Ovary (tissue), 10 donors: Measurements from ENCODE around the gene OR2G2. TPM values are rescaled to one million over a fixed set of nuclear protein-coding genes. Genes with fewer than 3 reads are reported as not detected.

Experiments
- DNase-seq, 5 donors: peaks; one replicate each; pipeline ENCODE4 v3.0.0-alpha.2; 2019 to 2020
- H3K27ac ChIP-seq, 2 donors: fragments of 200-600 bp; one replicate each; pipeline versions ENCODE4 v1.5.1 to v1.8.0; 2019 to 2022
- H3K27me3 ChIP-seq: fragments of 200-600 bp; one replicate; pipeline ENCODE4 v1.8.0; 2022
- H3K36me3 ChIP-seq: fragments of 200-600 bp; sonication (generic); one replicate; pipeline ENCODE4 v1.5.1; 2019
- H3K4me1 ChIP-seq: one replicate; pipeline ENCODE4 v1.8.1; 2013; ENCODE audit warnings: mild to moderate bottlenecking, moderate library complexity; ENCODE audit not compliant: insufficient read depth
- H3K4me3 ChIP-seq: fragments of 200-600 bp; sonication (generic); one replicate; pipeline ENCODE4 v1.5.1; 2017
- H3K9me3 ChIP-seq, 2 donors: fragments of 200-600 bp in 1 of 2; sonication (generic) in 1 of 2; one replicate each; pipeline versions ENCODE4 v1.5.1 to v1.8.1; 2013 to 2019; ENCODE audit warnings: mild to moderate bottlenecking in 1 of 2, moderate library complexity in 1 of 2
- CTCF ChIP-seq, 3 donors: fragments of 450-650 bp in 2 of 3; fragments of 200-600 bp in 1 of 3; IDR thresholded peaks; one replicate each; pipeline versions ENCODE4 v1.5.1 to v1.8.0; 2016 to 2022; ENCODE audit warnings: antibody characterized with exemption in 3 of 3, mild to moderate bottlenecking in 1 of 3
- EP300 ChIP-seq: sonication (generic); formaldehyde crosslinking; IDR thresholded peaks from one replicate; pipeline ENCODE4 v1.6.1; 2017; ENCODE audit warnings: antibody characterized with exemption
- POLR2A ChIP-seq: fragments of 450-650 bp; IDR thresholded peaks from one replicate; pipeline ENCODE4 v1.6.1; 2017; ENCODE audit warnings: antibody characterized with exemption, mild to moderate bottlenecking, moderate library complexity
- WGBS, 3 donors: extraction: QIAGEN DNeasy Blood & Tissue Kit in 1 of 3; methylation state at CpG; one replicate each; pipeline versions ENCODE4 v1.1.5 to v1.1.7; 2013 to 2017; 5-methylcytosine and 5-hydroxymethylcytosine counted together
- intact Hi-C, 4 donors: fragments of 100-400 bp; cut with DNase I; formaldehyde crosslinking; loops; one replicate each; pipeline versions ENCODE4 v1.11.0 to v1.15.1; 2022 to 2023
- long read RNA-seq, 3 donors: library from polyadenylated mRNA in 2 of 3; unstranded in 2 of 3; transcript quantifications; one replicate each; pipeline ENCODE4 v2.0.0 and lab custom pipeline, GENCODE V29; 2021 to 2026
- polyA plus RNA-seq, 2 donors: library from polyadenylated mRNA; stranded (reverse); fragments of 200-250 nt in 1 of 2; fragments of 350-450 nt in 1 of 2; fragmentation: Illumina TruSeq in 1 of 2; extraction: RNeasy Lipid Tissue Mini Kit (QIAGEN cat#74804) in 1 of 2; gene quantifications; one replicate each; pipeline ENCODE4 v1.2.3, GENCODE V29; 2013 to 2014
- total RNA-seq, 7 donors: library from RNA; depleted of rRNA in 2 of 7; stranded (reverse); fragments of >200 nt in 2 of 7; fragmentation: NEBNext Ultra II Directional in 3 of 7; extraction: Animal tissue kit (Norgen Biotek cat#: 25700) in 3 of 7; gene quantifications; one replicate each; pipeline versions ENCODE4 v1.1.0 to v1.2.4, GENCODE V29; 2016 to 2023
- donor health status: DM: no; HTN: no; CAD: no; lungs with moderate emphysema.
- donor health status: DM: no; HTN: no; CAD: no.
- donor health status: Bipolar disorder and iron deficiency.
- donor health status: DM: yes; HTN: yes; CAD: no.
- donor health status: DM: no; HTN: no; CAD: no.
- donor health status: DM: yes; HTN: yes; CAD: no.

Gene OR2G2
- total RNA-seq (not detected), polyA plus RNA-seq (not detected)
- long read RNA-seq, donor 1 = 0 reads
- long read RNA-seq, donor 2 = 0 reads
- long read RNA-seq, donor 3 = 0 reads

GRCh38 chr1:247588060-247588459, at the start of gene OR2G2:
OR2G2 (plus strand) TSS chr1:247588360; CDS start chr1:247588360, 0 bp downstream.
- Histone ChIP-seq H3K27me3 (no peaks in the 10 kb centered on the region), H3K4me3 (no peak within 1 kb of the TSS), H3K36me3 (no peaks in the 10 kb centered on the region), H3K27ac (no peak within 1 kb of the TSS), H3K9me3 (no peaks in the 10 kb centered on the region), H3K4me1 (no peaks in the 10 kb centered on the region)
- TF ChIP-seq EP300 = no peak
- TF ChIP-seq POLR2A = no peak
- TF ChIP-seq CTCF (IDR thresholded peaks at IDR 0.05) = no peak
- WGBS, 3 donors = 80 to 84% (median 81%) methylated on average over 2 of the region's 2 CpGs
- intact Hi-C loops = no loop called here
- DNase-seq = no peak

GRCh38 chr1:247538561-247538960, 49.6 kb upstream of the OR2G2 start:
- Histone ChIP-seq H3K27me3 (no peaks in the 10 kb centered on the region), H3K9me3 (no peaks in the 10 kb centered on the region), H3K27ac (no peak overlapping the region), H3K4me1 (no peaks in the 10 kb centered on the region), H3K36me3 (no peaks in the 10 kb centered on the region), H3K4me3 (no peak overlapping the region)
- intact Hi-C loops = no loop called here
- TF ChIP-seq POLR2A (no peak), CTCF (IDR thresholded peaks at IDR 0.05) (no peak), EP300 (no peak)
- DNase-seq = no peak
- 67 to 84% (median 79%) methylated on average over 5 of the region's 5 CpGs for WGBS, 3 donors

- TF ChIP-seq POLR2A (no peak), EP300 (no peak), CTCF (IDR thresholded peaks at IDR 0.05) (no peak)
- 71 to 77% (median 75%) methylated on average over 6 of the region's 6 CpGs for WGBS, 3 donors
- DNase-seq = no peak
- Histone ChIP-seq H3K27ac (no peak overlapping the region), H3K9me3 (no peaks in the 10 kb centered on the region), H3K36me3 (no peaks in the 10 kb centered on the region), H3K4me3 (no peak overlapping the region), H3K27me3 (no peaks in the 10 kb centered on the region), H3K4me1 (no peaks in the 10 kb centered on the region)
- intact Hi-C loops = no loop called here
Measured at GRCh38 chr1:247539215-247539614, 48.9 kb upstream of the OR2G2 start.

GRCh38 chr1:247540581-247540980, 47.6 kb upstream of the OR2G2 start:
- intact Hi-C loops = no loop called here
- 3 to 12% (median 8%) methylated on average over 7 of the region's 7 CpGs for WGBS, 3 donors
- no peak for DNase-seq
- TF ChIP-seq EP300 (no peak), POLR2A (no peak), CTCF (IDR thresholded peaks at IDR 0.05) (no peak)
- Histone ChIP-seq H3K4me3 (no peak overlapping the region), H3K36me3 (no peaks in the 10 kb centered on the region), H3K9me3 (no peaks in the 10 kb centered on the region), H3K4me1 (no peaks in the 10 kb centered on the region), H3K27me3 (no peaks in the 10 kb centered on the region), H3K27ac (no peak overlapping the region)
